ENCODE data around the gene EXOC3L2.

- TF ChIP-seq POLR2AphosphoS5 (IDR thresholded peaks at IDR 0.05; ENCODE audit: low read depth, low read length), result no peak
- TF ChIP-seq POLR2A (IDR thresholded peaks at IDR 0.05; ENCODE audit: low read depth, low read length), result no peak
Observed at GRCh38 chr19:45276284-45276687, 31.1 kb upstream of the EXOC3L2 start.
